PC-3 (cell line): ENCODE data around the gene ETNK2. TPM values are rescaled to one million over a fixed set of nuclear protein-coding genes. Genes with fewer than 3 reads are reported as not detected.

Source experiments
- ATAC-seq: fragments of 200-7000 bp; cut with Tn5 transposase; 2 replicates; pipeline ENCODE4 v1.9.1; 2020; ENCODE audit warnings: mild to moderate bottlenecking, moderate library complexity
- BruUV-seq: library from RNA; stranded (reverse); fragments of 400-500 nt; replicated peaks from 2 replicates; lab custom pipeline; 2021; lab: Mats Ljungman, UMichigan
- CTCF ChIA-PET: fragments of 300-600 bp; sonication (Branson Sonifier 250); formaldehyde crosslinking; loops from one replicate; lab custom pipeline; 2022; ENCODE audit warnings: antibody characterized with exemption; lab: Charles Lee
- POLR2A ChIA-PET: fragments of 300-600 bp; sonication (Branson Sonifier 250); formaldehyde crosslinking; loops from one replicate; lab custom pipeline; 2022; ENCODE audit warnings: antibody characterized with exemption; ENCODE audit not compliant: unreplicated experiment; lab: Charles Lee
- DNase-seq: peaks from one replicate; pipeline ENCODE4 v3.0.0-alpha.2; 2015
- H2AFZ ChIP-seq: fragments of 300-600 bp; sonication (generic); 2 replicates; pipeline ENCODE4 v1.6.0; 2016; ENCODE audit warnings: antibody characterized with exemption, low read length
- H3F3A ChIP-seq: fragments of 300-600 bp; sonication (generic); one replicate; pipeline ENCODE4 v1.6.0; 2017; ENCODE audit warnings: antibody characterized with exemption, low read length, control low read depth, mild to moderate bottlenecking; ENCODE audit not compliant: unreplicated experiment
- H3K27ac ChIP-seq: fragments of 300-600 bp; sonication (generic); 2 replicates; pipeline ENCODE4 v1.5.1; 2016; ENCODE audit warnings: mild to moderate bottlenecking, low read length
- H3K27me3 ChIP-seq: fragments of 300-600 bp; sonication (generic); 2 replicates; pipeline ENCODE4 v1.6.1; 2016; ENCODE audit warnings: low read length, mixed read lengths
- H3K36me3 ChIP-seq: fragments of 300-600 bp; sonication (generic); 2 replicates; pipeline ENCODE4 v1.6.1; 2016; ENCODE audit warnings: low read depth, mixed run types, low read length, mixed read lengths
- H3K4me1 ChIP-seq: fragments of 300-600 bp; sonication (generic); 2 replicates; pipeline ENCODE4 v1.5.1; 2016; ENCODE audit warnings: low read length; ENCODE audit not compliant: insufficient read depth
- H3K4me2 ChIP-seq: fragments of 300-600 bp; sonication (generic); 2 replicates; pipeline ENCODE4 v1.6.0; 2016; ENCODE audit warnings: low read length
- H3K4me3 ChIP-seq: fragments of 300-600 bp; sonication (generic); 2 replicates; pipeline ENCODE4 v1.5.1; 2016; ENCODE audit warnings: mild to moderate bottlenecking, low read length, mixed read lengths
- H3K79me2 ChIP-seq: fragments of 300-600 bp; sonication (generic); 2 replicates; pipeline ENCODE4 v1.6.1; 2017; ENCODE audit warnings: low read length, mixed read lengths
- H3K9ac ChIP-seq: fragments of 300-600 bp; sonication (generic); 2 replicates; pipeline ENCODE4 v1.6.0; 2016; ENCODE audit warnings: mild to moderate bottlenecking, low read length
- H3K9me2 ChIP-seq: fragments of 300-600 bp; sonication (generic); replicated peaks from 2 replicates; pipeline ENCODE4 v1.6.1; 2016; ENCODE audit warnings: mixed run types, low read length, mixed read lengths
- H3K9me3 ChIP-seq: fragments of 300-600 bp; sonication (generic); 2 replicates; pipeline ENCODE4 v1.6.1; 2016; ENCODE audit warnings: low read length, mixed read lengths
- H4K20me1 ChIP-seq: fragments of 300-600 bp; sonication (generic); 2 replicates; pipeline ENCODE4 v1.6.1; 2016; ENCODE audit warnings: low read length, mixed read lengths
- EZH2 ChIP-seq: fragments of 300-600 bp; sonication (generic); IDR thresholded peaks from one replicate; pipeline ENCODE4 v1.6.1; 2017; ENCODE audit warnings: antibody characterized with exemption, mild to moderate bottlenecking, low read length; ENCODE audit not compliant: unreplicated experiment
- EZH2phosphoT487 ChIP-seq: fragments of 300-600 bp; sonication (generic); IDR thresholded peaks from 2 replicates; pipeline ENCODE4 v1.6.1; 2018; ENCODE audit warnings: mild to moderate bottlenecking, antibody characterized with exemption, low read length, borderline replicate concordance
- intact Hi-C: fragments of 100-400 bp; cut with micrococcal nuclease; formaldehyde crosslinking; loops from 2 replicates; pipeline ENCODE4 v1.9.0; 2023
- total RNA-seq: library from RNA; depleted of rRNA; stranded (reverse); fragments of >200 nt; gene quantifications from 2 replicates; pipeline ENCODE4 v1.2.3, GENCODE V29; 2014
- TF ChIP-seq, protein P1 (sequence below): fragments of 300-600 bp; sonication (generic); conservative IDR thresholded peaks from 2 replicates; pipeline ENCODE4 v1.5.1; 2017; ENCODE audit warnings: antibody characterized with exemption, low read depth, mild to moderate bottlenecking, low read length

ETNK2 gene
- total RNA-seq, 1 experiment from 2014 or later = 37.1 TPM

- Histone ChIP-seq H4K20me1 (no peaks in the 10 kb centered on the region), H3K4me2 (no peak overlapping the region), H3K4me1 (peaks cover 44% of the 10 kb centered on the region), H2AFZ (no peak overlapping the region), H3K79me2 (no peaks in the 10 kb centered on the region), H3K9me2 (no peaks in the 10 kb centered on the region), H3K9ac (no peak overlapping the region), H3F3A (no peaks in the 10 kb centered on the region), H3K27ac (no peak overlapping the region), H3K27me3 (no peaks in the 10 kb centered on the region), H3K36me3 (peaks cover 44% of the 10 kb centered on the region), H3K9me3 (no peaks in the 10 kb centered on the region), H3K4me3 (no peak overlapping the region)
- ATAC-seq (no peak), DNase-seq (no peak)
- ChIA-PET CTCF (interaction anchor here (0.5 kb wide), 2 partner anchors 27 to 255 kb away, joined by 3 to 6 read pairs; no protein-coding TSS in a partner anchor), POLR2A (no interaction called here)
- intact Hi-C loops = no loop called here
- TF ChIP-seq EZH2 (no peak), EZH2phosphoT487 (no peak)
- TF ChIP-seq, protein P1, sequence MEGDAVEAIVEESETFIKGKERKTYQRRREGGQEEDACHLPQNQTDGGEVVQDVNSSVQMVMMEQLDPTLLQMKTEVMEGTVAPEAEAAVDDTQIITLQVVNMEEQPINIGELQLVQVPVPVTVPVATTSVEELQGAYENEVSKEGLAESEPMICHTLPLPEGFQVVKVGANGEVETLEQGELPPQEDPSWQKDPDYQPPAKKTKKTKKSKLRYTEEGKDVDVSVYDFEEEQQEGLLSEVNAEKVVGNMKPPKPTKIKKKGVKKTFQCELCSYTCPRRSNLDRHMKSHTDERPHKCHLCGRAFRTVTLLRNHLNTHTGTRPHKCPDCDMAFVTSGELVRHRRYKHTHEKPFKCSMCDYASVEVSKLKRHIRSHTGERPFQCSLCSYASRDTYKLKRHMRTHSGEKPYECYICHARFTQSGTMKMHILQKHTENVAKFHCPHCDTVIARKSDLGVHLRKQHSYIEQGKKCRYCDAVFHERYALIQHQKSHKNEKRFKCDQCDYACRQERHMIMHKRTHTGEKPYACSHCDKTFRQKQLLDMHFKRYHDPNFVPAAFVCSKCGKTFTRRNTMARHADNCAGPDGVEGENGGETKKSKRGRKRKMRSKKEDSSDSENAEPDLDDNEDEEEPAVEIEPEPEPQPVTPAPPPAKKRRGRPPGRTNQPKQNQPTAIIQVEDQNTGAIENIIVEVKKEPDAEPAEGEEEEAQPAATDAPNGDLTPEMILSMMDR = no peak
- BruUV-seq = no TSS peak
Measured at GRCh38 chr1:204125759-204126351, 26.0 kb downstream of the ETNK2 start.

DNA sequence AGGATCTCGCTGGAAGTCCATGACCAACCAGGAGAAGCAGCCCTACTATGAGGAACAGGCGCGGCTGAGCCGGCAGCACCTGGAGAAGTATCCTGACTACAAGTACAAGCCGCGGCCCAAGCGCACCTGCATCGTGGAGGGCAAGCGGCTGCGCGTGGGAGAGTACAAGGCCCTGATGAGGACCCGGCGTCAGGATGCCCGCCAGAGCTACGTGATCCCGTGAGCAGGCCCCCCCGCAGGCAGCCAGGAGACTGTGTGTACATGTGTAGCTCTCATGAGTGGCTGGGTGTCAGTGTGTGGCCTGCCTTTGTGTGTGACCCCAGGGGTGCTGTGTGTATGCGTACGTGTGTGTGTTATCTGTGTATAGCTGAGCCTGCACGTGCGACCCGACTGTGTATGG is 27.2 kb downstream of the ETNK2 start:
- ChIA-PET CTCF (no interaction called here), POLR2A (no interaction called here)
- DNase-seq (no peak), ATAC-seq (no peak)
- Histone ChIP-seq H3K27me3 (no peaks in the 10 kb centered on the region), H3K9ac (no peak overlapping the region), H3K79me2 (no peaks in the 10 kb centered on the region), H3K27ac (no peak overlapping the region), H3K4me3 (no peak overlapping the region), H3K9me2 (no peaks in the 10 kb centered on the region), H3K4me1 (peaks cover 32% of the 10 kb centered on the region), H3K4me2 (no peak overlapping the region), H2AFZ (no peak overlapping the region), H4K20me1 (no peaks in the 10 kb centered on the region), H3K36me3 (peaks cover 48% of the 10 kb centered on the region), H3K9me3 (no peaks in the 10 kb centered on the region), H3F3A (no peaks in the 10 kb centered on the region)
- TF ChIP-seq EZH2 (no peak), EZH2phosphoT487 (no peak)
- TF ChIP-seq, protein P1 = no peak
- no TSS peak for BruUV-seq
- intact Hi-C loops = no loop called here

GRCh38 chr1:204123376-204123775 is 28.5 kb downstream of the ETNK2 start:
- Histone ChIP-seq H3K27me3 (no peaks in the 10 kb centered on the region), H3K36me3 (peaks cover 59% of the 10 kb centered on the region), H3K4me2 (no peak overlapping the region), H3K79me2 (no peaks in the 10 kb centered on the region), H3K9me2 (no peaks in the 10 kb centered on the region), H4K20me1 (no peaks in the 10 kb centered on the region), H2AFZ (no peak overlapping the region), H3K9ac (no peak overlapping the region), H3K9me3 (no peaks in the 10 kb centered on the region), H3F3A (no peaks in the 10 kb centered on the region), H3K27ac (no peak overlapping the region), H3K4me1 (peaks cover 19% of the 10 kb centered on the region), H3K4me3 (no peak overlapping the region)
- no TSS peak for BruUV-seq
- TF ChIP-seq, protein P1 = peak; percentile 73
- TF ChIP-seq EZH2phosphoT487 (no peak), EZH2 (no peak)
- no peak for ATAC-seq
- POLR2A ChIA-PET = no interaction called here
- intact Hi-C loops = no loop called here
- DNase-seq = no peak
- CTCF ChIA-PET = no interaction called here
